Measurements from ENCODE around the gene TNRC6B. TPM values are rescaled to one million over a fixed set of nuclear protein-coding genes. Genes with fewer than 3 reads are reported as not detected.

The TNRC6B gene
- polyA plus RNA-seq, 1 donor from 2014 or later: 7.6 TPM

DNA sequence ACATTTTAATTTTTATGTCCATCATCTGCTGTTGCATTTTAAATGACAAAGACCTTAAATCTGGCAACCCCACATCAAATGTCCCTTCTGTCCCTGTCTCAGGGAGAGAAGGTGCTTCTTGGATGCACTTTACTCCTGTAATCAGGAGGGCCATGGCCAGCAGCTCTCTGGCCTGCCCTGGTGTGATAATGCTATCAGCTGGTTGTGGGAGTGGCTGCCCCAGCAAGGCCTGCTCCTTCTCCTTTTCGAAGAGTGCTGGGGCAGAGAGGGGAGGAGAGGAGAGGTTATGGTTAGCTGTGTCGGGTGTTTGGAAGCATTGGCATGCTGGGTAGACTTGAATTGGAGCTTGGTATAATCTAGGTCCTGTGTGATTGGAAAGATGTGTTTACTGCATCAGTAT lies 12.8 kb downstream of the TNRC6B start:
- Histone ChIP-seq H3K9me2 (ENCODE audit: insufficient read depth, low read length) (no peaks in the 10 kb centered on the region), H3K79me2 (replicated peaks; ENCODE audit: insufficient read depth, low read length) (peaks cover 99% of the 10 kb centered on the region), H3K36me3 (ENCODE audit: insufficient read depth, low read length) (no peaks in the 10 kb centered on the region), H3K4me2 (ENCODE audit: low read length) (no peak overlapping the region), H4K20me1 (ENCODE audit: insufficient read depth) (peaks cover 48% of the 10 kb centered on the region), H3K27ac (ENCODE audit: low read length) (no peak overlapping the region), H3K9ac (ENCODE audit: low read length) (no peak overlapping the region), H3K27me3 (ENCODE audit: insufficient read depth, low read depth, low read length) (no peaks in the 10 kb centered on the region), H2AFZ (ENCODE audit: low read depth, low read length) (no peak overlapping the region), H3K9me3 (ENCODE audit: low read length) (no peaks in the 10 kb centered on the region), H3F3A (ENCODE audit: insufficient read depth, low read length, poor library complexity, severe bottlenecking) (no peaks in the 10 kb centered on the region), H3K4me3 (ENCODE audit: low read length) (no peak overlapping the region)
- TF ChIP-seq RAD21 (conservative IDR thresholded peaks at IDR 0.05) (no peak), EP300 (conservative IDR thresholded peaks at IDR 0.05; ENCODE audit: poor library complexity, severe bottlenecking) (no peak)

DNA sequence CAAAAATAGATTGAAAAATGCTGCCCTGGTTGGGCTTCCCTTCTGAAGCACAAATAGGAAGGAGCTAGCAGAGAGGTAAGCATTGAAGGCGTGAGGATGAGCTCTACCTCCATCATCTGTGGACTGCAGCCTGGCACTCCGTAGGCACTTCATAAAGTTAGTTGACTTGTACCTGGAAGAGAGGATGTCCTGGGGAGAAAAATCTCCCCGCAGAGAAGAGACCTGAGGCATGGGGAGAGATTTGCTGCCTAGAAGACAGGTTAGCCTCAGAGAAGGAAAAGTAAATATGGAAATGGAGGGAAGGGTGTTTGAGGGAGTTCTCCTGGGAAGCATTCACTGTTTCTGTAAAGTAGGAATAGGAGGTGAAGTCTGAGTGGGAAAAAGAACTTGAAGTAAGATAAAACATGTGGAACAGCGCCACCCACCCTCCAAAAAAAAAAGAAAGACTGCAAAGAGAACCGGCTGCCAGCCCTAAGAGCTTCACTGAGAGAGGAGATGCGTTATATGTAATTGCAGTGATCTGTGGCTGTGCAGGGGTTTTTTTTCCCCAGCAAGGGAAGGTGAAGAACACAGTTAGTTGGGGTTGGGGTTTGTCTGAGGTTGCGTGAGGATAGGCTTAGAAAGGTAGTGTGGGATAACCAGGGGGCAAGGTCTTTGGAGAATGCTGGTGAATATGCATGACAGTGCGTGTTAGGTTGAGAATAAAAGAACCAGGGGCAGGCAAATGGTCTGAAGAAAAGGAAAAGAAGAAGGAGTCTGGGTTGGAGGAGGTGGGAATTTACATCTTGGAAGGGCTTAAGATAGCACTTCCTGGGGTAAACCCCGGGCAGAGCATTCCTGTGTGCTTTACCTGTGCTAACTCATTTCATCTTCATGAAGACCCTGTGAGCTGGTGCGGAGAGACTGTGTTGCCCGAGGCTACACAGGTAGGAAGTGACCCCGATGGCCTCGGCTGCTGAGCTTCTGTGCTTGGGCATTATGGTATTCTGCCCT lies 16.0 kb downstream of the TNRC6B start:
- Histone ChIP-seq H4K20me1 (ENCODE audit: insufficient read depth) (peaks cover 57% of the 10 kb centered on the region), H3K9ac (ENCODE audit: low read length) (no peak overlapping the region), H3K9me3 (ENCODE audit: low read length) (no peaks in the 10 kb centered on the region), H3K4me2 (ENCODE audit: low read length) (no peak overlapping the region), H2AFZ (ENCODE audit: low read depth, low read length) (no peak overlapping the region), H3K79me2 (replicated peaks; ENCODE audit: insufficient read depth, low read length) (peaks cover 98% of the 10 kb centered on the region), H3K36me3 (ENCODE audit: insufficient read depth, low read length) (no peaks in the 10 kb centered on the region), H3K27me3 (ENCODE audit: insufficient read depth, low read depth, low read length) (no peaks in the 10 kb centered on the region), H3K27ac (ENCODE audit: low read length) (no peak overlapping the region), H3F3A (ENCODE audit: insufficient read depth, low read length, poor library complexity, severe bottlenecking) (no peaks in the 10 kb centered on the region), H3K9me2 (ENCODE audit: insufficient read depth, low read length) (no peaks in the 10 kb centered on the region), H3K4me3 (ENCODE audit: low read length) (peak overlapping the region; percentile 37)
- TF ChIP-seq REST (IDR thresholded peaks at IDR 0.05; ENCODE audit: borderline replicate concordance): no peak
- TF ChIP-seq, protein P1, sequence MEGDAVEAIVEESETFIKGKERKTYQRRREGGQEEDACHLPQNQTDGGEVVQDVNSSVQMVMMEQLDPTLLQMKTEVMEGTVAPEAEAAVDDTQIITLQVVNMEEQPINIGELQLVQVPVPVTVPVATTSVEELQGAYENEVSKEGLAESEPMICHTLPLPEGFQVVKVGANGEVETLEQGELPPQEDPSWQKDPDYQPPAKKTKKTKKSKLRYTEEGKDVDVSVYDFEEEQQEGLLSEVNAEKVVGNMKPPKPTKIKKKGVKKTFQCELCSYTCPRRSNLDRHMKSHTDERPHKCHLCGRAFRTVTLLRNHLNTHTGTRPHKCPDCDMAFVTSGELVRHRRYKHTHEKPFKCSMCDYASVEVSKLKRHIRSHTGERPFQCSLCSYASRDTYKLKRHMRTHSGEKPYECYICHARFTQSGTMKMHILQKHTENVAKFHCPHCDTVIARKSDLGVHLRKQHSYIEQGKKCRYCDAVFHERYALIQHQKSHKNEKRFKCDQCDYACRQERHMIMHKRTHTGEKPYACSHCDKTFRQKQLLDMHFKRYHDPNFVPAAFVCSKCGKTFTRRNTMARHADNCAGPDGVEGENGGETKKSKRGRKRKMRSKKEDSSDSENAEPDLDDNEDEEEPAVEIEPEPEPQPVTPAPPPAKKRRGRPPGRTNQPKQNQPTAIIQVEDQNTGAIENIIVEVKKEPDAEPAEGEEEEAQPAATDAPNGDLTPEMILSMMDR (IDR thresholded peaks at IDR 0.05; ENCODE audit: poor library complexity, severe bottlenecking): peak; percentile 51

GRCh38 chr22:40194656-40195055 lies 16.9 kb downstream of the TNRC6B start:
- Histone ChIP-seq H3F3A (ENCODE audit: insufficient read depth, low read length, poor library complexity, severe bottlenecking) (no peaks in the 10 kb centered on the region), H3K9ac (ENCODE audit: low read length) (no peak overlapping the region), H3K36me3 (ENCODE audit: insufficient read depth, low read length) (no peaks in the 10 kb centered on the region), H3K79me2 (replicated peaks; ENCODE audit: insufficient read depth, low read length) (peaks cover 98% of the 10 kb centered on the region), H3K9me3 (ENCODE audit: low read length) (no peaks in the 10 kb centered on the region), H3K27me3 (ENCODE audit: insufficient read depth, low read depth, low read length) (no peaks in the 10 kb centered on the region), H4K20me1 (ENCODE audit: insufficient read depth) (peaks cover 65% of the 10 kb centered on the region), H3K9me2 (ENCODE audit: insufficient read depth, low read length) (no peaks in the 10 kb centered on the region), H3K4me3 (ENCODE audit: low read length) (peak overlapping the region; percentile 37), H3K4me2 (ENCODE audit: low read length) (no peak overlapping the region), H2AFZ (ENCODE audit: low read depth, low read length) (no peak overlapping the region), H3K27ac (ENCODE audit: low read length) (no peak overlapping the region)
- TF ChIP-seq EZH2 (IDR thresholded peaks at IDR 0.05; ENCODE audit: borderline replicate concordance, insufficient read depth, low read length, poor library complexity, severe bottlenecking): no peak
- no peak for TF ChIP-seq SMC3 (conservative IDR thresholded peaks at IDR 0.05; ENCODE audit: poor library complexity)
- no peak for TF ChIP-seq REST (IDR thresholded peaks at IDR 0.05; ENCODE audit: borderline replicate concordance)
- TF ChIP-seq TAF1 (IDR thresholded peaks at IDR 0.05; ENCODE audit: low read depth): no peak
- TF ChIP-seq MXI1 (conservative IDR thresholded peaks at IDR 0.05; ENCODE audit: poor library complexity, severe bottlenecking): no peak
- no peak for TF ChIP-seq RAD21 (conservative IDR thresholded peaks at IDR 0.05)
- TF ChIP-seq, protein P1 (IDR thresholded peaks at IDR 0.05; ENCODE audit: poor library complexity, severe bottlenecking): no peak
- TF ChIP-seq POLR2AphosphoS5 (IDR thresholded peaks at IDR 0.05): no peak
- no peak for TF ChIP-seq EP300 (conservative IDR thresholded peaks at IDR 0.05; ENCODE audit: poor library complexity, severe bottlenecking)

Data from neural cell (in vitro differentiated cells).